PC-9 (cell line): ENCODE measurements around the gene KRTAP4-9.

Experiments
- CTCF ChIP-seq: fragments of 200-600 bp; sonication (generic); conservative IDR thresholded peaks from 2 replicates; pipeline ENCODE4 v1.6.1; 2017; ENCODE audit warnings: mixed run types, antibody characterized with exemption, mild to moderate bottlenecking, moderate library complexity
- EZH2 ChIP-seq: fragments of 200-600 bp; sonication (generic); IDR thresholded peaks from 2 replicates; pipeline ENCODE4 v1.8.0; 2017; ENCODE audit warnings: antibody characterized with exemption, low read depth

- TF ChIP-seq CTCF (no peak), EZH2 (no peak)
Measured at GRCh38 chr17:41140360-41141131, 35.4 kb downstream of the KRTAP4-9 start, which contains the start of gene KRTAP4-6.
